Measurements from ENCODE around the gene SEC14L3.

GRCh38 chr22:30457981-30458380 is 13.8 kb downstream of the SEC14L3 start:
- TF ChIP-seq POLR2A (IDR thresholded peaks at IDR 0.05) (no peak), CTCF (IDR thresholded peaks at IDR 0.05) (no peak)

Measured in ovary (tissue), 3 donors.